Immature natural killer cell (primary cell): Measurements from ENCODE around the gene SPATA9. TPM values are rescaled to one million over a fixed set of nuclear protein-coding genes. Genes with fewer than 3 reads are reported as not detected.
A peak's percentile ranks its signal among the peaks of the same experiment; 100 is the strongest.

Experiments used
- DNase-seq, 3 donors: peaks; one replicate each; pipeline ENCODE4 v3.0.0; 2022; ENCODE audit warnings: mixed read lengths in 1 of 3
- H3K27ac Mint-ChIP-seq, 6 donors: one replicate each; pipeline ENCODE4 v1.8.0; 2020; ENCODE audit warnings: mixed read lengths in 6 of 6, mild to moderate bottlenecking in 5 of 6, inconsistent platforms in 4 of 6, moderate library complexity in 3 of 6
- H3K27me3 Mint-ChIP-seq, 3 donors: one replicate each; pipeline ENCODE4 v1.8.0; 2020 to 2021; ENCODE audit warnings: low read depth in 3 of 3, mild to moderate bottlenecking in 3 of 3, mixed read lengths in 3 of 3, moderate library complexity in 3 of 3, inconsistent platforms in 1 of 3
- H3K36me3 Mint-ChIP-seq, 3 donors: one replicate each; pipeline ENCODE4 v1.8.0; 2020; ENCODE audit warnings: mixed read lengths in 3 of 3, inconsistent platforms in 2 of 3, mild to moderate bottlenecking in 2 of 3
- H3K4me1 Mint-ChIP-seq, 2 donors: one replicate each; pipeline ENCODE4 v1.8.0; 2020; ENCODE audit warnings: inconsistent platforms in 2 of 2, mild to moderate bottlenecking in 2 of 2, mixed read lengths in 2 of 2, moderate library complexity in 1 of 2
- H3K4me3 Mint-ChIP-seq, 5 donors: one replicate each; pipeline ENCODE4 v1.8.0; 2020; ENCODE audit warnings: mild to moderate bottlenecking in 5 of 5, mixed read lengths in 5 of 5, inconsistent platforms in 3 of 5, moderate library complexity in 3 of 5
- H3K9me3 Mint-ChIP-seq, 6 donors: one replicate each; pipeline ENCODE4 v1.8.0; 2020; ENCODE audit warnings: mild to moderate bottlenecking in 6 of 6, mixed read lengths in 6 of 6, inconsistent platforms in 4 of 6, moderate library complexity in 3 of 6
- polyA plus RNA-seq, 3 donors: library from polyadenylated mRNA; unstranded; fragments of 300-500 nt; fragmentation: Illumina TruSeq; gene quantifications; one replicate each; pipeline ENCODE4 v1.2.3, GENCODE V29; 2021

The SPATA9 gene
- polyA plus RNA-seq, 3 donors from 2014 or later = 1.4 to 1.6 TPM; not detected in 1

DNA sequence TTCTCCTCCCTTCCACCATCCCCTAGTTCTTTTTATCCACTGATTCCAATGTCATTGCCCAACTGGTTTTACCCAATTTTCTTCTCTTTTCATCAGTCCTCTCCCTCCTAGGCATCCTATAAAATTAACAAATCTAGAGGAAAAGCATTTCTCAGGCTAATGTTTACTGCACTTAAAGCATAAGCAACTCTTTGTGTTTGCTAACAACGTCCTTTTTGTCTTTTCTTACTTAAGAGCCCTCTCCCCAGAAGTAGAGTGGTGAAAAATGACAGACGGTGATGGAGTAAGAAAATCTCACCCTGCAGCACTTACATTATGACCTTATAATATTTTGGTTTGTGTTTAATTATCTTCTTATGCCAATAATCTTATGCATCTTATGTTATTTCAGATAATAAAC lies 1.6 kb upstream of the SPATA9 start:
- Mint-ChIP-seq H3K9me3 (no peaks in the 10 kb centered on the region), H3K4me1 (no peaks in the 10 kb centered on the region), H3K27ac (peak overlapping the region in 1 of 6 donors; percentile 5), H3K36me3 (peaks cover 6 to 26% (median 10%) of the 10 kb centered on the region in 3 donors), H3K4me3 (no peak overlapping the region), H3K27me3 (peaks cover 0 to 1% (median 0%) of the 10 kb centered on the region in 3 donors)
- DNase-seq = no peak

DNA sequence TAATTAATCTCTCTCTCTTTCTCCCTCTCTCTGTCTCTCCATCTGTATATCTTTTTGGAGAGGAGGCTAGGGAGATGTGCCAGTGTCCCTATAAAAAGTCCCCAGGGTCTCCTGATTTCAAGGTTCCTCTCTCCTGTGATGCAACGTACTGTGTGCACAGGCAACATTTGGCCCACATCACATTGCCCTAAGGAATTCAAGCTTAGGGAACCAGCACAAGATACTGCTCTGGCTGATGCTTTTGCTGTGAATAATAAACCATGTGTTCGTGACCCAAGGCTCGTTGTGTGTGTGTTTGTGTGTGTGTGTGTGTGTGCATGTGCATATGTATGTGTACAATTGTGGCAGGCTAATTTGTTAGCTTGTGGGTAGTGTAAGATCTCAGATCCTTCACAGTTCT lies 9.7 kb downstream of the SPATA9 start:
- Mint-ChIP-seq H3K9me3 (no peaks in the 10 kb centered on the region), H3K4me1 (no peaks in the 10 kb centered on the region), H3K27me3 (no peaks in the 10 kb centered on the region), H3K36me3 (peaks cover 0 to 4% (median 0%) of the 10 kb centered on the region in 3 donors), H3K27ac (no peak overlapping the region), H3K4me3 (no peak overlapping the region)
- no peak for DNase-seq

DNA sequence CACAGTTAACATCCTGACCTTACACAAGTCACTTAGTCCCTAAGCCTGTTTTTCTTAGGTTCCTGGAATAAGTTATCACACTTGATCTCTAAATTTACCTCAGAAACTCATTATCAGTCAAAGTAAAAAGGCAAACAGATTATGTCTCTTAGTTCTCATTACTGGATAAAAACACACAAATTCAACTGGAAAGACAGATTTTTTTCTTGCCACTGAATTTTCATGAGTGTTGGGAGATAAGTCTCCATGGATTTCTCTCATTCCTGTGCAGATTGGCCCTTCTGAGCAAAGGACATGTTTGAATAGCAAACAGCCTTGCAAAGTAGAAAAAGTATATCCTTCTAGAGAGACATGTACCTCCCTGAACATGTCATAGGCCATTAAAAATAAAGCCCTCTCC lies 10.2 kb downstream of the SPATA9 start:
- no peaks in the 10 kb centered on the region for H3K27me3 Mint-ChIP-seq
- DNase-seq = no peak
- peaks cover 0 to 4% (median 0%) of the 10 kb centered on the region in 3 donors for H3K36me3 Mint-ChIP-seq
- no peaks in the 10 kb centered on the region for H3K4me1 Mint-ChIP-seq
- no peak overlapping the region for H3K4me3 Mint-ChIP-seq
- no peak overlapping the region for H3K27ac Mint-ChIP-seq
- H3K9me3 Mint-ChIP-seq = no peaks in the 10 kb centered on the region

DNA sequence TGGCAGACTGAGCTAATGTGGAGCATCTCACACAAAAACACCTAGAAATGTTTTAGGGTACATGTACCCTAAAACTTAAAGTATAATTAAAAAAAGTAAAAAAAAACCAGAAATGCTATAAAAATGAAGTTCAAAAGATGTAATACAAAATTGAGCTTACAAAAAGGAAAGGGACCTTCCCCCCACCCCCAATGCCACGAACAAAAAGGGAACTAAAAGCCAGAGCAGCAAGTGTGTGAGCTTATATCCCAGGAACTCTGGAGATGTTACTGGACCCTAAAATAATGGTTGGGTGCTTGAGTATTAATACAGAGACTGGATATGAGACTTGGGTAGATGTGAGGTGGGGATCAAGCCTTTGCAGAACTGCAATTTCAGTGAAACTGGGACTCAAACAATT lies 11.0 kb downstream of the SPATA9 start:
- H3K4me1 Mint-ChIP-seq = no peaks in the 10 kb centered on the region
- peaks cover 0 to 2% (median 0%) of the 10 kb centered on the region in 3 donors for H3K36me3 Mint-ChIP-seq
- no peaks in the 10 kb centered on the region for H3K9me3 Mint-ChIP-seq
- DNase-seq = no peak
- H3K27ac Mint-ChIP-seq = no peak overlapping the region
- H3K4me3 Mint-ChIP-seq = no peak overlapping the region
- no peaks in the 10 kb centered on the region for H3K27me3 Mint-ChIP-seq

DNA sequence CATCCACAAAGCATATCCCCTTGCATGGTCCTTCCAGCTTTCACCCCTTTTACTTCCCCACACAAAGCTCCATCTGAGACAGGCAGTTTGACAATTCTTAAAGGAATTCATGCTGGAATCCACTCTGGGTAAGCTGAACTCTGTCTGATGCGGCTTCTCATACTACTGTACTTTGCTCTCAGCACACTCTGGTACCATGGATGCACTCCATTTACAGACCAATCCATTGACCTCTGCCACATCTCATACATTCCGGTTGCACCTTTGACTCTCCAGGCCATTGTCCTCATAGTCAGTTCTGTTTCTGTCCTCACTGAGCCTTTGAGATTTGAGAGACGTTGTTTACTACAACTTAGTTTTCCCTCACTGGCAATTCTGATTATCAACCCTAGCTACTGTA lies 12.2 kb downstream of the SPATA9 start:
- Mint-ChIP-seq H3K27me3 (no peaks in the 10 kb centered on the region), H3K27ac (no peak overlapping the region), H3K36me3 (no peaks in the 10 kb centered on the region), H3K4me1 (no peaks in the 10 kb centered on the region), H3K4me3 (no peak overlapping the region), H3K9me3 (no peaks in the 10 kb centered on the region)
- no peak for DNase-seq

GRCh38 chr5:95669985-95670384 lies 12.8 kb downstream of the SPATA9 start:
- Mint-ChIP-seq H3K4me3 (no peak overlapping the region), H3K4me1 (no peaks in the 10 kb centered on the region), H3K27ac (no peak overlapping the region), H3K9me3 (no peaks in the 10 kb centered on the region), H3K36me3 (no peaks in the 10 kb centered on the region), H3K27me3 (no peaks in the 10 kb centered on the region)
- no peak for DNase-seq

GRCh38 chr5:95669540-95669939 lies 13.3 kb downstream of the SPATA9 start:
- DNase-seq = no peak
- Mint-ChIP-seq H3K4me1 (no peaks in the 10 kb centered on the region), H3K27me3 (no peaks in the 10 kb centered on the region), H3K27ac (no peak overlapping the region), H3K9me3 (no peaks in the 10 kb centered on the region), H3K36me3 (no peaks in the 10 kb centered on the region), H3K4me3 (no peak overlapping the region)

- Mint-ChIP-seq H3K36me3 (no peaks in the 10 kb centered on the region), H3K4me1 (peaks cover 1 to 6% of the 10 kb centered on the region in 2 donors), H3K27me3 (no peaks in the 10 kb centered on the region), H3K27ac (no peak overlapping the region), H3K4me3 (no peak overlapping the region), H3K9me3 (no peaks in the 10 kb centered on the region)
- DNase-seq = no peak
Observed at GRCh38 chr5:95668728-95669127, 14.1 kb downstream of the SPATA9 start.

DNA sequence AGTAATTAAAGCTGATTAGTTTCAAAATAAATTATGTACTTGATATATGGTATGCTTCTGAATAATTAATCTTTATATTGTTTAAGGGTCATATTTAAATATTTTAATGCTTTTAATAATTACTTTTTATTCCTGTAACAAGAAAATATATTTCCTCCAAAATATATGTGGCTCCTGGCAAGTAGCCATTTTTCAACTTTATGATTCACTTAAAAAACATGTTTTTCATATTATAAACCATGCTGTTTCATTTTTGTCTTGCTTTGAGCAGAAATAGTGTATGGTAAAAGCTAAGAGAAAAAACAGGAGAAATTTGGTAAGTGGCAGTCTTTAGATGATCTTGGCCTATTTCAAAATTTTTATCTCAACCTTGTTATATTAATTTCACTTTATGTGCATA lies 14.6 kb downstream of the SPATA9 start:
- Mint-ChIP-seq H3K36me3 (no peaks in the 10 kb centered on the region), H3K27ac (peak overlapping the region in 1 of 6 donors; percentile 73), H3K9me3 (no peaks in the 10 kb centered on the region), H3K27me3 (no peaks in the 10 kb centered on the region), H3K4me3 (no peak overlapping the region), H3K4me1 (peaks cover 1 to 6% of the 10 kb centered on the region in 2 donors)
- DNase-seq = no peak

DNA sequence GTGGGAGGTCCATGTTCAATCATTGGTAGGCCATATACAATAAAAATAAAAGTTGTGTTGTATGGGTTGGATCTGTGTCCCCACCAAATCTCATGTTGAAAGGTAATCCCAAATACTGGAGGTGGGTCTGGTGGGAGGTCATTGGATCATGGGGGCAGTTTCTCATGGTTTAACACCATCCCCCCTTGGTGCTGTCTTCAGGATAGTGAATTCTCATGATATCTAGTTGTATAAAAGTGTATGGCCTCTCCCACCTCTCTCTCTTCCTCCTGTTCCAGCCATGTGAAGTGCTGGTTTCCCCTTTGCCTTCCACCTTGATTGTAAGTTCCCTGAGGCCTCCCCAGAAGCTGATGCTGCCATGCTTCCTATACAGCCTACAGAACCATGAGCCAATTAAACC lies 15.1 kb downstream of the SPATA9 start:
- Mint-ChIP-seq H3K9me3 (no peaks in the 10 kb centered on the region), H3K36me3 (no peaks in the 10 kb centered on the region), H3K4me1 (peaks cover 1 to 6% of the 10 kb centered on the region in 2 donors), H3K27me3 (no peaks in the 10 kb centered on the region), H3K27ac (peak overlapping the region in 1 of 6 donors; percentile 73), H3K4me3 (no peak overlapping the region)
- DNase-seq = no peak

- peaks cover 1 to 6% of the 10 kb centered on the region in 2 donors for H3K4me1 Mint-ChIP-seq
- H3K27ac Mint-ChIP-seq = no peak overlapping the region
- no peaks in the 10 kb centered on the region for H3K27me3 Mint-ChIP-seq
- no peaks in the 10 kb centered on the region for H3K9me3 Mint-ChIP-seq
- DNase-seq = no peak
- H3K4me3 Mint-ChIP-seq = no peak overlapping the region
- no peaks in the 10 kb centered on the region for H3K36me3 Mint-ChIP-seq
Observed at GRCh38 chr5:95667061-95667618, 15.7 kb downstream of the SPATA9 start.

DNA sequence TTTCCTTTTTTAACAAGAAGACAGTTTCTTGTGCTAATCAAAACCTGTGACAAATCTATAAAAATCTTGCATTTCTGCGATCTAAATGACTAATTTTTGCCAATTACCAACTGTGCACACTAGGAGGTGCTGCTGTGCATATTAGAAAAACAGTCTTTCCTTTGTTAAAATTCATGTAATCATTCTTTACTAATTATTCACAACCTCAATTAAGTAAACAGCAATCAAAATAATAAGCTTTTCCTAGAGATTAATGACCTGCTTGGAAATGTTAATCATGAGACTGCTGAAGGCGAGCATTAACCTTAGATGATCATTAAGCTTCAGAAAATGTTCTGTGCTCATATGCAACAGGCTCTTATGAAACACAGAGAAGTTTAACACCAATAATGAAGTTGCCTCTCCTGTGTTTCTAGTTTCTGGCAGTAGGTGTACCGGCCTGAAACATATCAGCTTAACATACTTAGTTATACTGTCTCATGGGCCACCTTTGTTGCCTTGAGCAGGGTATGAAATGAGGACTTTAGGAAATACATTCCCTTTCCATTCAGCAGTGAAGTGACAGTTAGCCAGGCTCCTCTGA lies 18.5 kb downstream of the SPATA9 start:
- Mint-ChIP-seq H3K27me3 (no peaks in the 10 kb centered on the region), H3K36me3 (peaks cover 0 to 1% (median 0%) of the 10 kb centered on the region in 3 donors), H3K9me3 (no peaks in the 10 kb centered on the region), H3K27ac (no peak overlapping the region), H3K4me1 (peaks cover 1 to 6% of the 10 kb centered on the region in 2 donors), H3K4me3 (no peak overlapping the region)
- peak; percentile 23 to 39 (median 37) for DNase-seq

DNA sequence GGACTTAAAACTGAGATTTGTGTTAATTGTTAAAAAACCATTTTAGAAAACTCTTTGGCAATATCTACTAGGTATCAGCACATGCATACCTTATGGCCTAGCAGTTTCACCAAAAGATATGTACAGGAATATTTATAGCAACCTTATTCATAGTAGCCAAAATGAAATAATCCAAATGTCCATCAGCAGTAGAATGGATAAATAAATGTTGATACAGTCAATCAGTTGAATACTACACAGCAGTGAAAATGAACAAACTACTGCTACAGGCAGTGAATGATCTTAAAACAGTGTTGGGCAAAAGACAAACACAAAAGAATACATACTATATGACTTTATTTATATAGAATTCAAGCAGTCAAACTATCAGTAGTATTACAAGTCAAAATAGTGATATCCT lies 19.8 kb downstream of the SPATA9 start:
- DNase-seq = no peak
- no peak overlapping the region for H3K27ac Mint-ChIP-seq
- H3K9me3 Mint-ChIP-seq = no peaks in the 10 kb centered on the region
- H3K27me3 Mint-ChIP-seq = no peaks in the 10 kb centered on the region
- peaks cover 0 to 8% (median 4%) of the 10 kb centered on the region in 3 donors for H3K36me3 Mint-ChIP-seq
- no peak overlapping the region for H3K4me3 Mint-ChIP-seq
- H3K4me1 Mint-ChIP-seq = peaks cover 1 to 6% of the 10 kb centered on the region in 2 donors

DNA sequence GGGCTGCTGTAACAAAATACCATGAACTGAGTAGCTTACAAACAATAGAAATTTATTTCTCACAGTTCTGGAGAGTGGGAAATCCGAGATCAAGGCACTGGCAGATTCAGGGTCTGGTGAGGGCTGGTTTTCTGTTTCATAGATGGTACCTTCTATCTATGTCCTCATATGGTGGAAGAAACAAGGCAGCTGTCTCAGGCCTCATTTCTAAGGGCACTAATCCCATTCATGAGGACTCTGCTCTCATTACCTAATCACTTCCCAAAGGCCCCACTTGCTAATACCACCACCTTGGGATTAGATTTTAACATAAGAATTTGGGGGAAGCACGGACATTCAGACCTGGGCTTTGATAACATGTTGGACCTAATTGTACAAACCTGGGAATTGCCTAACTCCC lies 22.7 kb downstream of the SPATA9 start:
- Mint-ChIP-seq H3K4me3 (no peak overlapping the region), H3K9me3 (no peaks in the 10 kb centered on the region), H3K4me1 (peaks cover 1 to 6% of the 10 kb centered on the region in 2 donors), H3K36me3 (peaks cover 4 to 8% (median 6%) of the 10 kb centered on the region in 3 donors), H3K27ac (no peak overlapping the region), H3K27me3 (no peaks in the 10 kb centered on the region)
- DNase-seq = no peak

DNA sequence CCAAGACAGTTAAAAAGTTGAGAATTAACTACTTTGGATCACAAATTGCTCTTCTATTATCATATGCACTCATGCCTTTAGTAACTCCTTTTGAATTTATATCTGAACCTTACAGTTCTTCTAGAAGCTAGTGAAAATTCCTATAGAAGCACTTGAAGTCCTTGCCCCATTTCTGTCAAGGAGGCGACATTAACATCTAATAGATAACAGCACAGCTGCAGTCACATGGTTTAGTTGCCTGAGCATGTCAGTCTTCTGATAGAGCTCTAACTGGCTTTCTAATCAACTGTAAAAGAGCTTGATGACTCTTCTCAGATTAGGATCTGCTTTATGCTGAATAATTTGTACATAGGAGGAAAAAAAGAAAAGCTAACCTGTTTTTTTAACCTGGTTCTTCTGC lies 27.2 kb downstream of the SPATA9 start:
- no peak overlapping the region for H3K27ac Mint-ChIP-seq
- H3K4me3 Mint-ChIP-seq = no peak overlapping the region
- peaks cover 7 to 15% (median 12%) of the 10 kb centered on the region in 3 donors for H3K36me3 Mint-ChIP-seq
- no peaks in the 10 kb centered on the region for H3K9me3 Mint-ChIP-seq
- no peak for DNase-seq
- no peaks in the 10 kb centered on the region for H3K27me3 Mint-ChIP-seq
- no peaks in the 10 kb centered on the region for H3K4me1 Mint-ChIP-seq
